ENCODE results near the gene SYT15B.
"Not testable (repeated sequence)": the region's sequence is repeated elsewhere in the genome, so short reads cannot be mapped to it uniquely, and the experiment has no call there.

GRCh38 chr10:47717011-47717769 lies 46.2 kb downstream of the SYT15B start:
- TF ChIP-seq CTCF (conservative IDR thresholded peaks at IDR 0.05; ENCODE audit: low read depth in 2 of 2); POLR2AphosphoS5 (IDR thresholded peaks at IDR 0.05; ENCODE audit: low read depth); CREB1 (CRISPR knock-in tag; IDR thresholded peaks at IDR 0.05; ENCODE audit: low read depth): not testable (repeated sequence)
- TF ChIP-seq, protein P1, sequence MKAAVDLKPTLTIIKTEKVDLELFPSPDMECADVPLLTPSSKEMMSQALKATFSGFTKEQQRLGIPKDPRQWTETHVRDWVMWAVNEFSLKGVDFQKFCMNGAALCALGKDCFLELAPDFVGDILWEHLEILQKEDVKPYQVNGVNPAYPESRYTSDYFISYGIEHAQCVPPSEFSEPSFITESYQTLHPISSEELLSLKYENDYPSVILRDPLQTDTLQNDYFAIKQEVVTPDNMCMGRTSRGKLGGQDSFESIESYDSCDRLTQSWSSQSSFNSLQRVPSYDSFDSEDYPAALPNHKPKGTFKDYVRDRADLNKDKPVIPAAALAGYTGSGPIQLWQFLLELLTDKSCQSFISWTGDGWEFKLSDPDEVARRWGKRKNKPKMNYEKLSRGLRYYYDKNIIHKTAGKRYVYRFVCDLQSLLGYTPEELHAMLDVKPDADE (IDR thresholded peaks at IDR 0.05) = not testable (repeated sequence)
